ENCODE results near the gene MAP1LC3B2.

GRCh38 chr12:116529686-116530085, 29.5 kb upstream of the MAP1LC3B2 start:
- TF ChIP-seq NFYB (CRISPR knock-in tag; conservative IDR thresholded peaks at IDR 0.05; ENCODE audit: low read depth), result no peak
- TF ChIP-seq NFE2L1 (CRISPR knock-in tag; IDR thresholded peaks at IDR 0.05), result no peak
- no peak for TF ChIP-seq CTCF (IDR thresholded peaks at IDR 0.05)

Measured in WTC11 (cell line).